A673 (cell line): ENCODE data around the gene APOBR. TPM values are rescaled to one million over a fixed set of nuclear protein-coding genes. Genes with fewer than 3 reads are reported as not detected.

Experiments used
- BruUV-seq: library from RNA; stranded (reverse); fragments of 400-500 nt; replicated peaks from 2 replicates; lab custom pipeline; 2021; lab: Mats Ljungman, UMichigan
- CTCF ChIA-PET: fragments of 300-600 bp; sonication (Branson Sonifier 250); formaldehyde crosslinking; loops from one replicate; lab custom pipeline; 2022; ENCODE audit warnings: antibody characterized with exemption; lab: Charles Lee
- POLR2A ChIA-PET: fragments of 300-600 bp; sonication (Branson Sonifier 250); formaldehyde crosslinking; loops from one replicate; lab custom pipeline; 2022; ENCODE audit warnings: antibody characterized with exemption; ENCODE audit not compliant: low non-redundant PET; lab: Charles Lee
- DNase-seq: peaks from one replicate; pipeline ENCODE4 v3.0.0-alpha.2; 2015; ENCODE audit warnings: low spot score
- H3K27ac ChIP-seq: fragments of 200-600 bp; sonication (generic); 2 replicates; pipeline ENCODE4 v1.5.1; 2016; ENCODE audit warnings: mixed run types, low read depth, mild to moderate bottlenecking, mixed read lengths, antibody characterized with exemption, low read length; ENCODE audit not compliant: poor library complexity, severe bottlenecking
- H3K27me3 ChIP-seq: fragments of 200-600 bp; sonication (generic); replicated peaks from 2 replicates; pipeline ENCODE4 v1.6.1; 2017; ENCODE audit warnings: mixed run types, low read depth, mild to moderate bottlenecking, mixed read lengths, antibody characterized with exemption, low read length; ENCODE audit not compliant: insufficient read depth, poor library complexity
- H3K36me3 ChIP-seq: fragments of 200-600 bp; sonication (generic); 2 replicates; pipeline ENCODE4 v1.6.1; 2016; ENCODE audit warnings: mixed run types, mild to moderate bottlenecking, mixed read lengths, antibody characterized with exemption, low read length; ENCODE audit not compliant: insufficient read depth, poor library complexity, severe bottlenecking
- H3K4me1 ChIP-seq: fragments of 200-600 bp; sonication (generic); 2 replicates; pipeline ENCODE4 v1.6.1; 2017; ENCODE audit warnings: mixed run types, mild to moderate bottlenecking, mixed read lengths, antibody characterized with exemption, low read length; ENCODE audit not compliant: insufficient read depth, poor library complexity, severe bottlenecking
- H3K4me3 ChIP-seq: fragments of 200-600 bp; sonication (generic); 2 replicates; pipeline ENCODE4 v1.5.1; 2016; ENCODE audit warnings: low read depth, mixed run types, mild to moderate bottlenecking, mixed read lengths, low read length; ENCODE audit not compliant: poor library complexity, severe bottlenecking
- H3K9me3 ChIP-seq: fragments of 200-600 bp; sonication (generic); 2 replicates; pipeline ENCODE4 v1.6.1; 2016; ENCODE audit warnings: mixed run types, low read depth, mild to moderate bottlenecking, mixed read lengths, antibody characterized with exemption, low read length; ENCODE audit not compliant: poor library complexity, severe bottlenecking
- EZH2 ChIP-seq: fragments of 200-600 bp; sonication (generic); IDR thresholded peaks from 2 replicates; pipeline ENCODE4 v1.6.1; 2017; ENCODE audit warnings: borderline replicate concordance, low read depth, mild to moderate bottlenecking, mixed read lengths, antibody characterized with exemption, low read length; ENCODE audit not compliant: poor library complexity, severe bottlenecking
- intact Hi-C: fragments of 100-400 bp; cut with micrococcal nuclease; formaldehyde crosslinking; loops from one replicate; pipeline ENCODE4 v1.10.0; 2022; ENCODE audit not compliant: unreplicated experiment
- total RNA-seq: library from RNA; stranded (reverse); gene quantifications from 2 replicates; pipeline ENCODE4 v1.2.3, GENCODE V29; 2021
- TF ChIP-seq, protein P1 (sequence below): fragments of 300-800, 200-600 bp; sonication (generic); conservative IDR thresholded peaks from 2 replicates; pipeline ENCODE4 v1.5.1; 2017; ENCODE audit warnings: low read depth, mild to moderate bottlenecking, antibody characterized with exemption, low read length, moderate library complexity, mixed read lengths

APOBR gene
- total RNA-seq, 1 experiment from 2014 or later, result not detected

DNA sequence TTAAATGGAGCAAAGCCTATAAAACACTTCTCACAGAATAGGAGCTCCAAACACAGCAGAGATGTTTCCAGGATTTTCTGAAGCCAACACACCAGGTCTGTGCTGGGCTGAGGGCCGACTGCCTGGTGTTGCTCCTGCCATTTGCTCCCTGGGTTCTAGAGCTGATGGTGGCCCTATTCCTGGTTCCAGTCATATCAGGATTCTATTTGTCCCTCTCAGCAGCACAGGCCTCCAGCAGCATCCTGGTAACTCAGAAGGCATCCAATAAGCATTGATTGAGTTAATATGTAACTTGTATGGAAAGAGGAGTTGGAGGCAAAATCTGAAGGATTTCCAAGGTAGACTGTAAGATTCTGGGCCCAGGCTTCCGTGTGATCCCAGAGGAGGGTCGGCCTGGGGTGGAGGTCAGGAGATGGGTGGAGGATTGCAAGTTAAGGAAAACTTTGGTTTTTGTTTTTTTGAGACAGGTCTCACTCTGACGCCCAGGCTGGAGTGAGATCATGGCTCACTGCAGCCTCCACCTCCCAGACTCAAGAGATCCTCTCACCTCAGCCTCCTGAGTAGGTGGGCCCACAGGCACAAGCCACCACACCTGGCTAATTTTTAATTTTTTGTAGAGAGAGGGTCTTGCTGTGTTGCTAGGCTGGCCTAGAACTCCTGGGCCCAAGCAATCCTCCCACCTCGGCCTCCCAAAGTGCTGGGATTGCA, 38.7 kb downstream of the APOBR start:
- Histone ChIP-seq H3K9me3 (no peaks in the 10 kb centered on the region), H3K4me1 (no peaks in the 10 kb centered on the region), H3K36me3 (no peaks in the 10 kb centered on the region), H3K27me3 (no peaks in the 10 kb centered on the region), H3K27ac (no peak overlapping the region), H3K4me3 (no peak overlapping the region)
- BruUV-seq, result no TSS peak
- TF ChIP-seq EZH2, result no peak
- no peak for DNase-seq
- CTCF ChIA-PET, result interaction anchor here (0.6 kb wide), 1 partner anchor 1320 kb away, joined by 6 read pairs; no protein-coding TSS in a partner anchor
- POLR2A ChIA-PET, result no interaction called here
- intact Hi-C loops, result no loop called here

DNA sequence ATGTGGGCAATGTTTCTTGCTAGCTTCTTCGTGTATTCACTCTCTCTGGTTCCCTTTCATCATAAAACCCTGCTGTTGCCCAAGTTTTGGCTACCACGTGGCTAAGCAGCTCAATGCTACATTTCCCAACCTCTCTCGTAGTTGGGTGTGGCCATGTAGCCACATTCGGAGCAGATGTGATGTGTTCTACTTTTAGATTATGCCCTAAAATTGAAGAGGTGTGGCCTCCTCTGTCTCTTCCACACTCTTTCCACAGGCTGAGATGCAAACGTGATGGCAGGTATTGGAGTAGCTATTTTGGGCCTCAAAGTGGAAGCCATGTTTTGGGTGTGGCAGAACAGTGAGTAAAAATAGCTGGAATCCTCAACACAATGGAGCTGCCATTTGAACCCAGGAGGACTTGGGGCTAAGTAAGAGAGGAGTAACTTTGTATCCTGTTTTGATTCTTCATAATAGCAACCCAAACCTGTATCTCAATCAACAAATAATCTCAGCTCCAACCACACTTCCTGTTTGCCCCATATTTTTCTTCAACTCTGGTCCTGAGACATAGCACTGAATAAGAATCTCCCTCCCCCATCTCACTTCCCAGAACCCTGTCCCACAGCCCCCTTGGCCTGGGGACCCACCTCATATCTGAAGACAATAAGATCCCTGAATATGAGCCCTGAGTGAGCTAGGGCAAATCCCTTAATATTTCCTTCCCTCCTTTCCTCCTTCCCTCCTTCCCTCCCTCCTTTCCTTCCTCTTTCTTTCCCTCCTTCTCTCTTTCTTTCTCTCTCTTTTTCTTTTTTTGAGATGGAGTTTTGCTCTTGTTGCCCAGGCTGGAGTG, 40.3 kb downstream of the APOBR start:
- no peaks in the 10 kb centered on the region for H3K27me3 ChIP-seq
- H3K4me3 ChIP-seq, result no peak overlapping the region
- H3K9me3 ChIP-seq, result no peaks in the 10 kb centered on the region
- no peaks in the 10 kb centered on the region for H3K4me1 ChIP-seq
- intact Hi-C loops, result no loop called here
- no peak for DNase-seq
- BruUV-seq, result no TSS peak
- no peak overlapping the region for H3K27ac ChIP-seq
- ChIA-PET CTCF (interaction anchor here (0.6 kb wide), 1 partner anchor 210 kb away, joined by 3 read pairs; no protein-coding TSS in a partner anchor), POLR2A (no interaction called here)
- TF ChIP-seq, protein P1, sequence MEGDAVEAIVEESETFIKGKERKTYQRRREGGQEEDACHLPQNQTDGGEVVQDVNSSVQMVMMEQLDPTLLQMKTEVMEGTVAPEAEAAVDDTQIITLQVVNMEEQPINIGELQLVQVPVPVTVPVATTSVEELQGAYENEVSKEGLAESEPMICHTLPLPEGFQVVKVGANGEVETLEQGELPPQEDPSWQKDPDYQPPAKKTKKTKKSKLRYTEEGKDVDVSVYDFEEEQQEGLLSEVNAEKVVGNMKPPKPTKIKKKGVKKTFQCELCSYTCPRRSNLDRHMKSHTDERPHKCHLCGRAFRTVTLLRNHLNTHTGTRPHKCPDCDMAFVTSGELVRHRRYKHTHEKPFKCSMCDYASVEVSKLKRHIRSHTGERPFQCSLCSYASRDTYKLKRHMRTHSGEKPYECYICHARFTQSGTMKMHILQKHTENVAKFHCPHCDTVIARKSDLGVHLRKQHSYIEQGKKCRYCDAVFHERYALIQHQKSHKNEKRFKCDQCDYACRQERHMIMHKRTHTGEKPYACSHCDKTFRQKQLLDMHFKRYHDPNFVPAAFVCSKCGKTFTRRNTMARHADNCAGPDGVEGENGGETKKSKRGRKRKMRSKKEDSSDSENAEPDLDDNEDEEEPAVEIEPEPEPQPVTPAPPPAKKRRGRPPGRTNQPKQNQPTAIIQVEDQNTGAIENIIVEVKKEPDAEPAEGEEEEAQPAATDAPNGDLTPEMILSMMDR, result no peak
- no peak for TF ChIP-seq EZH2
- no peaks in the 10 kb centered on the region for H3K36me3 ChIP-seq

DNA sequence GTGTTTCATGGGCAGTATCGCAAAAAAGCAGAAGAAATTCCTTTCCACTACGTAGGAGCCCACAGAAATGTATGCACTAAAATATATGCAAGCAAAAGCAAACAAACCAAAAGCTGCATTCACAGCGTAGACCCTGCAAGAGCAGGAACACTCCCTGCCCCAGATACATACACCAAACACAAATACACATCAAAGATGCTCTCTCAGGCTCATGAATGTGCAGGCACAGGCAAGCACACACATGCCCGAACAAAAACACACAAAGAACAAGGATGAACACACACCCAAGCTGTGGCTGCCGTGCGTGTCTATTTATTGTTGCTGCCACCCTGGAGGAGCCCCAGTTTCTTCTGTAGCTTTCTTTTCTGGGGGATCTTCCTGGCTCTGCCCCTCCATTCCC, 42.6 kb downstream of the APOBR start:
- Histone ChIP-seq H3K36me3 (no peaks in the 10 kb centered on the region), H3K27ac (no peak overlapping the region), H3K4me3 (no peak overlapping the region), H3K4me1 (no peaks in the 10 kb centered on the region), H3K27me3 (no peaks in the 10 kb centered on the region), H3K9me3 (no peaks in the 10 kb centered on the region)
- ChIA-PET CTCF (no interaction called here), POLR2A (no interaction called here)
- intact Hi-C loops, result no loop called here
- no TSS peak for BruUV-seq
- TF ChIP-seq, protein P1, result no peak
- TF ChIP-seq EZH2, result no peak
- no peak for DNase-seq
